ENCODE measurements around the gene ALK.

DNA sequence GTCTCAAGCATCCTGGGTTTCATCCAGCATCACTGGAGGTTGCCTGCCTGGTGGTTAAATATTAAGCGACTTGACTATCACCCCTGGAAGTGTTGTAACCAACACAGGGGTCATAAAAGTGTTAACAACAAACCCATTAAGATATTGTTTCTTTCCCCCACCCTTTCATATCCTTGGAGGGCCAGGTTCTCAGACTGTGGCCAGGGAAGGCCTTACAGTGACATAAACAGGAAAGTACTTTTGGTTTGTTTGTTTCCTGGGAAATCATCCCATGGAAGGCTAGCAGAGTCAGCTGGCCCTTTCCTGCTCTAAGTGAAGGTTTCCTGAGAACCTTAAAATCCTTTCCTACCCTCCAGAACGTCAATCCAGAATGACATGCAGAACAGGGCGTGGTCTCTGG, 645.2 kb downstream of the ALK start:
- TF ChIP-seq EP300 (IDR thresholded peaks at IDR 0.05; ENCODE audit: borderline replicate concordance) = no peak
- no peak for TF ChIP-seq RAD21 (IDR thresholded peaks at IDR 0.05; ENCODE audit: low read depth)
- TF ChIP-seq FOXM1 (IDR thresholded peaks at IDR 0.05; ENCODE audit: borderline replicate concordance, low read depth) = no peak
- no peak for TF ChIP-seq CREB1 (IDR thresholded peaks at IDR 0.05; ENCODE audit: low read depth)
- TF ChIP-seq TAF1 (IDR thresholded peaks at IDR 0.05; ENCODE audit: low read depth) = no peak
- TF ChIP-seq YY1 (IDR thresholded peaks at IDR 0.05; ENCODE audit: low read depth) = no peak
- TF ChIP-seq TEAD4 (IDR thresholded peaks at IDR 0.05) = no peak
- no peak for TF ChIP-seq REST (IDR thresholded peaks at IDR 0.05; ENCODE audit: low read depth)
- TF ChIP-seq MAX (IDR thresholded peaks at IDR 0.05) = no peak
- no peak for TF ChIP-seq CEBPB (IDR thresholded peaks at IDR 0.05)
- no peak for TF ChIP-seq TCF12 (IDR thresholded peaks at IDR 0.05; ENCODE audit: low read depth)

Data from Ishikawa (cell line).